G401.6 (cell line): ENCODE data around the gene ADAMTSL1.

Experiments used
- FAIRE-seq: peaks from 2 replicates; lab custom pipeline; 2012; peaks lifted over from hg19 to GRCh38; lab: Jason Lieb, UNC

The ADAMTSL1 gene

GRCh38 chr9:18666986-18667772, 193.2 kb downstream of the ADAMTSL1 start:
- FAIRE-seq: no peak

- no peak for FAIRE-seq
Observed at GRCh38 chr9:18668944-18669343, 195.0 kb downstream of the ADAMTSL1 start.

GRCh38 chr9:18672706-18673105, 198.8 kb downstream of the ADAMTSL1 start:
- no peak for FAIRE-seq

GRCh38 chr9:18673179-18673578, 199.2 kb downstream of the ADAMTSL1 start:
- no peak for FAIRE-seq

- no peak for FAIRE-seq
Observed at GRCh38 chr9:18675332-18675731, 201.4 kb downstream of the ADAMTSL1 start.

GRCh38 chr9:18675973-18676372, 202.0 kb downstream of the ADAMTSL1 start:
- FAIRE-seq: no peak

- no peak for FAIRE-seq
Observed at GRCh38 chr9:18676525-18676924, 202.6 kb downstream of the ADAMTSL1 start.

- no peak for FAIRE-seq
Observed at GRCh38 chr9:18678821-18679590, 205.1 kb downstream of the ADAMTSL1 start.

- no peak for FAIRE-seq
Observed at GRCh38 chr9:18682907-18683306, 209.0 kb downstream of the ADAMTSL1 start.

- no peak for FAIRE-seq
Observed at GRCh38 chr9:18683312-18683711, 209.4 kb downstream of the ADAMTSL1 start.

- FAIRE-seq: no peak
Observed at GRCh38 chr9:18683851-18684250, 209.9 kb downstream of the ADAMTSL1 start.

GRCh38 chr9:18684593-18685317, 210.8 kb downstream of the ADAMTSL1 start:
- no peak for FAIRE-seq

GRCh38 chr9:18688581-18689565, 214.9 kb downstream of the ADAMTSL1 start:
- FAIRE-seq: no peak

- no peak for FAIRE-seq
Observed at GRCh38 chr9:18689921-18690320, 216.0 kb downstream of the ADAMTSL1 start.

- FAIRE-seq: no peak
Observed at GRCh38 chr9:18692268-18692667, 218.3 kb downstream of the ADAMTSL1 start.

GRCh38 chr9:18692962-18693361, 219.0 kb downstream of the ADAMTSL1 start:
- FAIRE-seq: no peak

GRCh38 chr9:18694959-18695668, 221.2 kb downstream of the ADAMTSL1 start:
- FAIRE-seq: no peak

- no peak for FAIRE-seq
Observed at GRCh38 chr9:18698992-18699391, 225.0 kb downstream of the ADAMTSL1 start.

- FAIRE-seq: no peak
Observed at GRCh38 chr9:18699764-18700163, 225.8 kb downstream of the ADAMTSL1 start.

GRCh38 chr9:18700714-18701113, 226.8 kb downstream of the ADAMTSL1 start:
- FAIRE-seq: no peak
